Epithelial cell of esophagus (primary cell): Measurements from ENCODE around the gene ARMH4.
A peak's percentile ranks its signal among the peaks of the same experiment; 100 is the strongest.

Experiments
- DNase-seq: peaks from one replicate; pipeline ENCODE4 v3.0.0; 2010; ENCODE audit warnings: low read depth
- H3K4me3 ChIP-seq: 2 replicates; pipeline ENCODE4 v1.5.1; 2011; ENCODE audit warnings: mild to moderate bottlenecking, low read length, control low read depth
- CTCF ChIP-seq: IDR thresholded peaks from 2 replicates; pipeline ENCODE4 v1.5.1; 2011; ENCODE audit warnings: low read depth, mild to moderate bottlenecking, low read length, control low read depth, inconsistent platforms; ENCODE audit not compliant: insufficient read depth; ENCODE audit errors: missing control alignments

The ARMH4 gene

GRCh38 chr14:58104808-58105207, 47.2 kb downstream of the ARMH4 start:
- H3K4me3 ChIP-seq, result no peak overlapping the region
- TF ChIP-seq CTCF, result no peak
- DNase-seq, result peak; percentile 44

GRCh38 chr14:58100735-58101368, 51.2 kb downstream of the ARMH4 start:
- H3K4me3 ChIP-seq, result no peak overlapping the region
- TF ChIP-seq CTCF, result no peak
- peak; percentile 22 for DNase-seq

GRCh38 chr14:58099682-58100081, 52.3 kb downstream of the ARMH4 start:
- TF ChIP-seq CTCF, result no peak
- no peak for DNase-seq
- no peak overlapping the region for H3K4me3 ChIP-seq

- no peak for DNase-seq
- no peak for TF ChIP-seq CTCF
- H3K4me3 ChIP-seq, result no peak overlapping the region
Observed at GRCh38 chr14:58098507-58098906, 53.5 kb downstream of the ARMH4 start.

- DNase-seq, result no peak
- no peak for TF ChIP-seq CTCF
- no peak overlapping the region for H3K4me3 ChIP-seq
Observed at GRCh38 chr14:58096731-58097130, 55.3 kb downstream of the ARMH4 start.

GRCh38 chr14:58091883-58092630, 60.0 kb downstream of the ARMH4 start:
- H3K4me3 ChIP-seq, result no peak overlapping the region
- DNase-seq, result no peak
- no peak for TF ChIP-seq CTCF
